Aorta (tissue), 5 donors: Measurements from ENCODE around the gene SLC38A7. TPM values are rescaled to one million over a fixed set of nuclear protein-coding genes. Genes with fewer than 3 reads are reported as not detected.

Experiments used
- ATAC-seq: fragments of 200-7000 bp; cut with Tn5 transposase; one replicate; pipeline ENCODE4 v1.9.1; 2022; ENCODE audit warnings: moderate library complexity; ENCODE audit not compliant: low FRiP score
- DNase-seq, 2 donors: peaks; one replicate each; pipeline ENCODE4 v3.0.0-alpha.2; 2020
- H3K27ac ChIP-seq, 2 donors: one replicate each; pipeline ENCODE4 v1.5.1; 2013; ENCODE audit warnings: low read length in 2 of 2, mild to moderate bottlenecking in 2 of 2, moderate library complexity in 2 of 2, control low read depth in 1 of 2, inconsistent platforms in 1 of 2, low read depth in 1 of 2
- H3K27me3 ChIP-seq, 2 donors: one replicate each; pipeline ENCODE4 v1.6.1; 2013; ENCODE audit warnings: control low read depth in 1 of 2, low read length in 1 of 2, mild to moderate bottlenecking in 1 of 2, moderate library complexity in 1 of 2; ENCODE audit not compliant: insufficient read depth in 2 of 2, control insufficient read depth in 1 of 2
- H3K36me3 ChIP-seq, 2 donors: one replicate each; pipeline ENCODE4 v1.6.1; 2013; ENCODE audit warnings: control low read depth in 1 of 2, low read length in 1 of 2, mild to moderate bottlenecking in 1 of 2; ENCODE audit not compliant: insufficient read depth in 2 of 2, control insufficient read depth in 1 of 2
- H3K4me1 ChIP-seq, 2 donors: one replicate each; pipeline ENCODE4 v1.6.1; 2013; ENCODE audit warnings: low read length in 2 of 2, control low read depth in 1 of 2, mild to moderate bottlenecking in 1 of 2, moderate library complexity in 1 of 2; ENCODE audit not compliant: insufficient read depth in 2 of 2, control insufficient read depth in 1 of 2
- H3K4me3 ChIP-seq, 2 donors: one replicate each; pipeline ENCODE4 v1.5.1; 2013; ENCODE audit warnings: low read length in 2 of 2, control low read depth in 1 of 2, mild to moderate bottlenecking in 1 of 2
- H3K9me3 ChIP-seq: one replicate; pipeline ENCODE4 v1.6.1; 2013; ENCODE audit warnings: mild to moderate bottlenecking, low read length; ENCODE audit not compliant: control insufficient read depth
- WGBS, 2 donors: extraction: QIAGEN DNeasy Blood & Tissue Kit; methylation state at CpG; one replicate each; pipeline ENCODE4 v1.1.7; 2013; 5-methylcytosine and 5-hydroxymethylcytosine counted together
- intact Hi-C, 2 donors: fragments of 100-400 bp; cut with DNase I; formaldehyde crosslinking; loops; one replicate each; pipeline versions ENCODE4 v1.14.2 to v1.15.0; 2022
- long read RNA-seq, 2 donors: library from polyadenylated mRNA; unstranded; transcript quantifications; one replicate each; pipeline ENCODE4 v2.0.0, GENCODE V29; 2020 to 2021
- polyA plus RNA-seq, 2 donors: library from polyadenylated mRNA; stranded (reverse); fragments of 200-250 nt; gene quantifications; one replicate each; pipeline ENCODE4 v1.2.3, GENCODE V29; 2013
- total RNA-seq, 2 donors: library from RNA; stranded (reverse); fragmentation: NEBNext Ultra II Directional; extraction: Animal tissue kit (Norgen Biotek cat#: 25700); gene quantifications; one replicate each; pipeline ENCODE4 v1.2.1, GENCODE V29; 2021
- donor health status: healthy with polysubstance abuse.
- donor health status: Bipolar disorder and iron deficiency.
- donor health status: DM: no; HTN: no; CAD: no.
- donor health status: DM: no; HTN: no; CAD: no.
- donor health status: DM: yes; HTN: yes; CAD: no.

Gene SLC38A7
- total RNA-seq (10 to 100 TPM; 11.2 to 22.9 TPM), polyA plus RNA-seq (1 to 10 TPM; 1.5 to 7.7 TPM)
- long read RNA-seq, donor 1, full-length matches to known transcripts, result 20 of 48 reads
- long read RNA-seq, donor 1, partial matches to known transcripts, result 10 of 48 reads
- long read RNA-seq, donor 1, other reads (novel, unspliced or antisense), result 18 of 48 reads
- long read RNA-seq, donor 2, full-length matches to known transcripts, result 4 of 12 reads
- long read RNA-seq, donor 2, partial matches to known transcripts, result 0 of 12 reads
- long read RNA-seq, donor 2, other reads (novel, unspliced or antisense), result 8 of 12 reads

DNA sequence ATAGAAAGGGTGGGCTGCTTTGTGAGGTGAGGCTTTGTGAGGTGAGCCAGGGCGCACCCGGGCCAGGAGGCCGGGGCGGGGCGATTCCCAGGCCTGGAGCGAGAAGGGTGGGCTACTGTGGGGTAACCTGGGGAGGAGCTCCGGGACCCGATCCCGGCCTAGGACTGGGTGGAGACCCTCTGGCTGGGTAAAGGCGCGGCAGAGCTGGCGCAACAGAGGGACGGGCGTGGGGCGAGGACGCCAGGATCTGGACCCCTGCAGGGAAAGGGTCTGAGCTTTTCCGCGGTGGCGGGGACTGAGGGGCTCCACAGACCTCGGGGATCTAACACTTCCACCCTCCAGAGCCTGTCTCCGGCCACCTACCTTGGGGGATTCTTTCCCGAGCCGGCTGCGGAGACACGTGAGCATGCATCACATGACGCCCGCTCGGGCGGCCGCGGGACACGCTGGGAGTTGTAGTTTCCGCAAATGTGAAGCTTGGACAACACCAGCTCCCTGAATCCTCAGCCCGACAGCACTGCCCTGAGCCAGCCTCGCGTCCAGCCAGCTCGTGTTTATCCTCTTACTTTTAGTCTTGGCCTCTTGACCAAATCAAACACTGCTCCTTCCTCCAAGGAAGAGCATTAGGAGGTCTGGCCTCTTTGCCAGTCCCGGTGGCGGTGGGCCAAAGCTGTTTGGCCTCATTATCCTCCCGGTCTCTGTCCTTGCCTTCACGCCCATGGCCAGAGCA, at the start of gene SLC38A7:
TSS of gene SLC38A7 (minus strand) at position 417 of the 730 bp plus-strand sequence. CDS start 4,644 bp downstream, outside the sequence.
- ATAC-seq (peak; percentile 90), DNase-seq (peak; percentile 93 to 96)
- Histone ChIP-seq H3K9me3 (no peaks in the 10 kb centered on the region), H3K36me3 (no peaks in the 10 kb centered on the region), H3K27me3 (no peaks in the 10 kb centered on the region), H3K4me3 (peak within 1 kb of the TSS; percentile 44 to 48), H3K27ac (no peak within 1 kb of the TSS), H3K4me1 (no peaks in the 10 kb centered on the region)
- 5 to 6% methylated on average over 36 to 41 of the region's 41 CpGs for WGBS, 2 donors
- intact Hi-C loops, result loop anchor here (5.0 kb wide), 1 partner anchor 48 kb away; the partner anchor contains the start of gene GOT2 (in 2 of the 2)

DNA sequence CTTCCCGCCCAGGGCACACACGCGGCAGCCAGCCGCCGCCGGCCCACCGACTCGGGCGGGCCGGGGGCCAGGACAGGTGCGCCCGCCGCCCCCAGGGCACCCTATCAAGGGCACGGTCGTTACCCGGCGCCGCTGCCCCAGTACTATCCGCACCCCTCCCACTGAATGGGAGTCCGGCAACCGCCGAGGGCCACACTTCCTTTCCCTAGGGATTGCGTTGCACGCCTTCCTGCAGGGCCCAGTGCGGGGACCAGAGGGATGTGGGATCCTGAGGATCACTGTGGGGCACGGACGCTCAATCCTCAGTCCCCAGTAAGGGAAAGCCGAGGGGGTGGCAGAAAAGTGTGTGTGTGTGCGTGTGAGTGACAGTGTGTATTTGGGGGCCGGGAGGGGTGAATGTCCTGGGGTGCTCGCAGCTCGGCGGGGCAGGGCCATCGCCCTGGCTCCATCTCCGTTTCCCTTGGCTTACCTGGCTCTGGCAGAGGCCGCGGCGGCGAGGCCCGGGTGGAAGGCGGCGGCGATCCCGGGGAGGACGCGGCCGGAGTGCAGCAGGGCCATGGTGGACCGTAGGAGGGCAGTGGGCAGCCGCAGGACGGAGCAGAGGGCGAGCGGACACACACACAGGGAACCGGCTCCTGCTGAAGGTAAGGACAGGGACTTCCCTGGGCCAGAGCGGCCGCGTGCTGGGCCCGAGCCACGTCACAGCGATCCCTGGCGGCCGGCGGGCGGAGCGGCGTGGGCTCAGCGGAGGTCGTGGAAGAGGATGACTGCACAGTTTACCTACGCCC, 49.3 kb upstream of the SLC38A7 start, which contains the start of gene GOT2:
TSS of gene GOT2 (minus strand) at position 646 of the 788 bp plus-strand sequence. CDS start at position 558, 88 bp downstream.
- DNase-seq, result peak; percentile 87 to 92
- WGBS, 2 donors, result 0% methylated on average over 66 to 68 of the region's 68 CpGs
- no peaks in the 10 kb centered on the region for H3K27me3 ChIP-seq
- peak within 1 kb of the TSS; percentile 20 to 32 for H3K4me3 ChIP-seq
- intact Hi-C loops, result loop anchor here (5.0 to 10.0 kb wide), 4 partner anchors 52 to 342 kb away; partner anchors contain the start of genes SETD6 (in 2 of the 2), SLC38A7 (in 2 of the 2), CNOT1 (in 1 of the 2) and GINS3 (in 1 of the 2)
- no peaks in the 10 kb centered on the region for H3K36me3 ChIP-seq
- H3K4me1 ChIP-seq, result no peaks in the 10 kb centered on the region
- no peaks in the 10 kb centered on the region for H3K9me3 ChIP-seq
- peak within 1 kb of the TSS in 1 of 2 donors; percentile 1 for H3K27ac ChIP-seq
- peak; percentile 94 for ATAC-seq

DNA sequence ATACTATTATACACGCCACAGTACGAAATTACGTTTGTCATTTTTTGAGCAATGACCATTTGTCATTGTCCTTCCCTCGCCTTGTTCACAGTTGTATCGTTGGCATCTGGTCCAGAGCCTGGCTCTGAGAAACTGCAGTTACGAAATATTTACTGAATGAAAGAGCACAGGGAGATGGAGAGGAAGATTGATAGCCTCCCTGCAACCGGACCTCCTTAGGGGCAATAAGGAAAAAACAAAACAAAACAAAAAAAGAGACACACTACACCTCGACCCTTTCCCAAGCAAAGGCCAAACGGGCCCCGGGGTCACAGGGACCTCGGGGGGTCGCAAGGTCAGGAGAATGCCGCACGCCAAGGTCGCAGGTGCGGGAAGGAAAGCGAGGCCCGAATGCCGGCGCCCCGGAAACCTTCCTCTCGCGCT, 48.7 kb upstream of the SLC38A7 start:
- ATAC-seq, result peak; percentile 45
- Histone ChIP-seq H3K27ac (peak overlapping the region in 1 of 2 donors; percentile 1), H3K36me3 (no peaks in the 10 kb centered on the region), H3K4me3 (peak overlapping the region; percentile 20 to 32), H3K9me3 (no peaks in the 10 kb centered on the region), H3K4me1 (no peaks in the 10 kb centered on the region), H3K27me3 (no peaks in the 10 kb centered on the region)
- WGBS, 2 donors, result 1% methylated on average over 23 of the region's 23 CpGs
- DNase-seq, result no peak
- intact Hi-C loops, result loop anchor here (5.0 to 10.0 kb wide), 4 partner anchors 51 to 341 kb away; partner anchors contain the start of genes SETD6 (in 2 of the 2), SLC38A7 (in 2 of the 2), CNOT1 (in 1 of the 2) and GINS3 (in 1 of the 2)

DNA sequence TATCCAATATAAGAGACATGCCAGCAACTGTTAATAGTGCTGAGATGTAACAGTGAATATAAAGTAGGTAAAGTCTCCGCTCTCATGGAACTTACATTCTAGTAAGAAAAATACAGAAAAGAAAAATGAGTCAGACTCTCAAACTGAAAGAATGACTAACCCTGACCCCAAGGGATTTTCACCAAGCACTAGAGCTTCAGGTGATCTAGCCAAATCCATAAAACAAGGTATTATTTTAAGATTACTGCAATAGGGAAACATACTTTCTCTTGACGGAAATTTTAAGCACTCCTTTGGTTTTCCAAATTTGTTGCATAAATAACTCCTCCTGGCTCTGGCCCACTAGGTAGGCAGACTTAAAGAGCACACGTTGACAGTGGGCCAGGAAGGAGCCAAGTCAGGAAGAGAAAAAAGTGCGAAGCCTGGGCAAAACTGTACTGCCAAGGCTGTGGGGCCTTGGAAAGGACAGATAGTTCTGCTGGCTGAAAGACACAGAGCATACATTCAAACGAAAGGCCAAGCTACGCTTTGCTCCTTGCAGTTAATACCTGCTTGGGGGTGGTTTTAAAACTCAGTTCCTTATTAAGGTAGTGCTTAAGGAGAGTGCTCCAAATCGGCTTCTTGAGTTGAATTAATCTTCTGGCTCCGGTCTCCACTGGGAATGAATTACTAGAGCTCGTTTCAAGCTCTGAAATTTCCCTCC, 48.1 kb upstream of the SLC38A7 start:
- H3K4me3 ChIP-seq, result peak overlapping the region in 1 of 2 donors; percentile 6
- 3 to 9% methylated on average over 9 of the region's 9 CpGs for WGBS, 2 donors
- H3K4me1 ChIP-seq, result no peaks in the 10 kb centered on the region
- no peak for ATAC-seq
- no peak for DNase-seq
- H3K9me3 ChIP-seq, result no peaks in the 10 kb centered on the region
- intact Hi-C loops, result loop anchor here (5.0 to 10.0 kb wide), 4 partner anchors 50 to 340 kb away; partner anchors contain the start of genes SETD6 (in 2 of the 2), SLC38A7 (in 2 of the 2), CNOT1 (in 1 of the 2) and GINS3 (in 1 of the 2)
- H3K27ac ChIP-seq, result peak overlapping the region; percentile 9 to 72
- H3K36me3 ChIP-seq, result no peaks in the 10 kb centered on the region
- no peaks in the 10 kb centered on the region for H3K27me3 ChIP-seq

- H3K4me1 ChIP-seq, result no peaks in the 10 kb centered on the region
- WGBS, 2 donors, result 97 to 98% methylated on average over 11 of the region's 11 CpGs
Observed at GRCh38 chr16:58730724-58731370, 46.3 kb upstream of the SLC38A7 start.

GRCh38 chr16:58727796-58728568, 43.4 kb upstream of the SLC38A7 start:
- 94% methylated on average over 9 of the region's 9 CpGs for WGBS, 2 donors
- no peaks in the 10 kb centered on the region for H3K9me3 ChIP-seq
- H3K4me3 ChIP-seq, result no peak overlapping the region
- H3K4me1 ChIP-seq, result no peaks in the 10 kb centered on the region
- no peaks in the 10 kb centered on the region for H3K27me3 ChIP-seq
- ATAC-seq, result no peak
- peaks cover 0 to 3% of the 10 kb centered on the region in 2 donors for H3K36me3 ChIP-seq
- no peak for DNase-seq
- intact Hi-C loops, result no loop called here
- H3K27ac ChIP-seq, result no peak overlapping the region

More at GRCh38 chr16:58730724-58731370, 46.3 kb upstream of the SLC38A7 start:
- no peak overlapping the region for H3K27ac ChIP-seq
- ATAC-seq, result no peak
- DNase-seq, result no peak
- H3K27me3 ChIP-seq, result no peaks in the 10 kb centered on the region
- intact Hi-C loops, result loop anchor here (5.0 to 10.0 kb wide), 4 partner anchors 49 to 339 kb away; partner anchors contain the start of genes SETD6 (in 2 of the 2), SLC38A7 (in 2 of the 2), CNOT1 (in 1 of the 2) and GINS3 (in 1 of the 2)
- no peaks in the 10 kb centered on the region for H3K36me3 ChIP-seq
- H3K9me3 ChIP-seq, result no peaks in the 10 kb centered on the region
- H3K4me3 ChIP-seq, result no peak overlapping the region
